ENCODE measurements around the gene FBXO38. TPM values are rescaled to one million over a fixed set of nuclear protein-coding genes. Genes with fewer than 3 reads are reported as not detected.
A peak's percentile ranks its signal among the peaks of the same experiment; 100 is the strongest.

Gene FBXO38
- total RNA-seq, 1 donor from 2014 or later: 37.7 TPM

GRCh38 chr5:148418511-148418910 is 34.8 kb downstream of the FBXO38 start:
- H3K36me3 Mint-ChIP-seq (ENCODE audit: low read depth): peaks cover 33% of the 10 kb centered on the region
- TF ChIP-seq CTCF (IDR thresholded peaks at IDR 0.05): no peak
- no peaks in the 10 kb centered on the region for H3K27me3 Mint-ChIP-seq (ENCODE audit: low read depth)

GRCh38 chr5:148421661-148422060 is 37.9 kb downstream of the FBXO38 start:
- TF ChIP-seq CTCF (IDR thresholded peaks at IDR 0.05): no peak

More at GRCh38 chr5:148418511-148418910, 34.8 kb downstream of the FBXO38 start:
- no peaks in the 10 kb centered on the region for H3K4me1 Mint-ChIP-seq (ENCODE audit: low read depth)
- no peak overlapping the region for H3K27ac Mint-ChIP-seq (ENCODE audit: unreplicated experiment)
- DNase-seq (ENCODE audit: low spot score): no peak
- no peak overlapping the region for H3K4me3 Mint-ChIP-seq (ENCODE audit: unreplicated experiment)
- no peaks in the 10 kb centered on the region for H3K9me3 Mint-ChIP-seq (ENCODE audit: low read depth)

GRCh38 chr5:148425808-148426207 is 42.0 kb downstream of the FBXO38 start:
- DNase-seq (ENCODE audit: low spot score): no peak
- H3K27me3 Mint-ChIP-seq (ENCODE audit: low read depth): no peaks in the 10 kb centered on the region
- no peak for TF ChIP-seq CTCF (IDR thresholded peaks at IDR 0.05)
- no peak overlapping the region for H3K4me3 Mint-ChIP-seq (ENCODE audit: unreplicated experiment)
- H3K9me3 Mint-ChIP-seq (ENCODE audit: low read depth): no peaks in the 10 kb centered on the region
- peaks cover 45% of the 10 kb centered on the region for H3K36me3 Mint-ChIP-seq (ENCODE audit: low read depth)
- no peaks in the 10 kb centered on the region for H3K4me1 Mint-ChIP-seq (ENCODE audit: low read depth)
- peak overlapping the region; percentile 4 for H3K27ac Mint-ChIP-seq (ENCODE audit: unreplicated experiment)

More at GRCh38 chr5:148421661-148422060, 37.9 kb downstream of the FBXO38 start:
- Mint-ChIP-seq H3K9me3 (ENCODE audit: low read depth) (no peaks in the 10 kb centered on the region), H3K27ac (ENCODE audit: unreplicated experiment) (no peak overlapping the region), H3K4me3 (ENCODE audit: unreplicated experiment) (no peak overlapping the region), H3K4me1 (ENCODE audit: low read depth) (no peaks in the 10 kb centered on the region), H3K36me3 (ENCODE audit: low read depth) (peaks cover 44% of the 10 kb centered on the region), H3K27me3 (ENCODE audit: low read depth) (no peaks in the 10 kb centered on the region)
- DNase-seq (ENCODE audit: low spot score): no peak

GRCh38 chr5:148426514-148426913 is 42.8 kb downstream of the FBXO38 start:
- Mint-ChIP-seq H3K27me3 (ENCODE audit: low read depth) (no peaks in the 10 kb centered on the region), H3K27ac (ENCODE audit: unreplicated experiment) (no peak overlapping the region), H3K36me3 (ENCODE audit: low read depth) (peaks cover 47% of the 10 kb centered on the region), H3K4me1 (ENCODE audit: low read depth) (no peaks in the 10 kb centered on the region), H3K4me3 (ENCODE audit: unreplicated experiment) (no peak overlapping the region), H3K9me3 (ENCODE audit: low read depth) (no peaks in the 10 kb centered on the region)
- no peak for DNase-seq (ENCODE audit: low spot score)
- TF ChIP-seq CTCF (IDR thresholded peaks at IDR 0.05): no peak

GRCh38 chr5:148427370-148428042 is 43.7 kb downstream of the FBXO38 start:
- Mint-ChIP-seq H3K27ac (ENCODE audit: unreplicated experiment) (no peak overlapping the region), H3K27me3 (ENCODE audit: low read depth) (no peaks in the 10 kb centered on the region), H3K9me3 (ENCODE audit: low read depth) (no peaks in the 10 kb centered on the region), H3K36me3 (ENCODE audit: low read depth) (peaks cover 39% of the 10 kb centered on the region), H3K4me3 (ENCODE audit: unreplicated experiment) (no peak overlapping the region), H3K4me1 (ENCODE audit: low read depth) (no peaks in the 10 kb centered on the region)
- TF ChIP-seq CTCF (IDR thresholded peaks at IDR 0.05): no peak
- no peak for DNase-seq (ENCODE audit: low spot score)
